Measurements from ENCODE around the gene NDST1. TPM values are rescaled to one million over a fixed set of nuclear protein-coding genes. Genes with fewer than 3 reads are reported as not detected.

NDST1 gene
- total RNA-seq, 4 donors from 2014 or later, result 10.9 to 86.0 (median 42.5) TPM

GRCh38 chr5:150577378-150578139 lies 69.6 kb downstream of the NDST1 start:
- Histone ChIP-seq H3K27ac (no peak overlapping the region), H3K27me3 (no peaks in the 10 kb centered on the region), H3K36me3 (no peaks in the 10 kb centered on the region), H3K4me3 (no peak overlapping the region), H3K4me1 (peaks cover 0 to 3% of the 10 kb centered on the region in 2 donors), H3K9me3 (no peaks in the 10 kb centered on the region)
- TF ChIP-seq POLR2A (IDR thresholded peaks at IDR 0.05), result no peak
- intact Hi-C loops (cut with DNase I; ENCODE audit: low total_unique reads), result loop anchor here (5.0 kb wide), 1 partner anchor 85 kb away; the partner anchor contains the start of gene MYOZ3
- peak in 1 of 2 donors; percentile 4 for DNase-seq

- Histone ChIP-seq H3K9me3 (no peaks in the 10 kb centered on the region), H3K36me3 (no peaks in the 10 kb centered on the region), H3K4me3 (no peak overlapping the region), H3K4me1 (peaks cover 0 to 3% of the 10 kb centered on the region in 2 donors), H3K27me3 (no peaks in the 10 kb centered on the region), H3K27ac (no peak overlapping the region)
- peak in 1 of 2 donors; percentile 9 for DNase-seq
- intact Hi-C loops (cut with DNase I; ENCODE audit: low total_unique reads), result loop anchor here (5.0 kb wide), 1 partner anchor 83 kb away; the partner anchor contains the start of gene MYOZ3
- TF ChIP-seq POLR2A (IDR thresholded peaks at IDR 0.05), result no peak
These were observed 71.0 kb downstream of the NDST1 start for GRCh38 chr5:150578781-150579461.

GRCh38 chr5:150579462-150580400 lies 71.8 kb downstream of the NDST1 start:
- peaks cover 0 to 3% of the 10 kb centered on the region in 2 donors for H3K4me1 ChIP-seq
- no peak for TF ChIP-seq CTCF (IDR thresholded peaks at IDR 0.05)
- no peak for TF ChIP-seq POLR2A (IDR thresholded peaks at IDR 0.05)
- peak in 1 of 2 donors; percentile 4 for DNase-seq
- no peaks in the 10 kb centered on the region for H3K36me3 ChIP-seq
- no peaks in the 10 kb centered on the region for H3K9me3 ChIP-seq
- intact Hi-C loops (cut with DNase I; ENCODE audit: low total_unique reads), result loop anchor here (5.0 kb wide), 1 partner anchor 83 kb away; the partner anchor contains the start of gene MYOZ3
- H3K4me3 ChIP-seq, result no peak overlapping the region
- H3K27ac ChIP-seq, result no peak overlapping the region
- H3K27me3 ChIP-seq, result no peaks in the 10 kb centered on the region

GRCh38 chr5:150580917-150581316 lies 73.0 kb downstream of the NDST1 start:
- no peaks in the 10 kb centered on the region for H3K9me3 ChIP-seq
- intact Hi-C loops (cut with DNase I; ENCODE audit: low total_unique reads), result no loop called here
- H3K36me3 ChIP-seq, result no peaks in the 10 kb centered on the region
- no peak overlapping the region for H3K4me3 ChIP-seq
- H3K27me3 ChIP-seq, result no peaks in the 10 kb centered on the region
- TF ChIP-seq POLR2A (IDR thresholded peaks at IDR 0.05), result no peak
- no peak for TF ChIP-seq CTCF (IDR thresholded peaks at IDR 0.05)
- DNase-seq, result peak in 1 of 2 donors; percentile 12
- no peak overlapping the region for H3K27ac ChIP-seq
- peaks cover 0 to 3% of the 10 kb centered on the region in 2 donors for H3K4me1 ChIP-seq

GRCh38 chr5:150582241-150583109 lies 74.5 kb downstream of the NDST1 start:
- no peak overlapping the region for H3K27ac ChIP-seq
- H3K36me3 ChIP-seq, result no peaks in the 10 kb centered on the region
- DNase-seq, result peak; percentile 39 to 66
- no peaks in the 10 kb centered on the region for H3K27me3 ChIP-seq
- no peak overlapping the region for H3K4me3 ChIP-seq
- no peaks in the 10 kb centered on the region for H3K9me3 ChIP-seq
- no peak for TF ChIP-seq CTCF (IDR thresholded peaks at IDR 0.05)
- no peak for TF ChIP-seq POLR2A (IDR thresholded peaks at IDR 0.05)
- intact Hi-C loops (cut with DNase I; ENCODE audit: low total_unique reads), result no loop called here
- H3K4me1 ChIP-seq, result peaks cover 0 to 3% of the 10 kb centered on the region in 2 donors
